Measurements from ENCODE around the gene RTL1.

- TF ChIP-seq CTCF (IDR thresholded peaks at IDR 0.05; ENCODE audit: low read depth, low read length) (no peak), EZH2phosphoT487 (IDR thresholded peaks at IDR 0.05; ENCODE audit: low read depth) (no peak)
These were observed 9.1 kb downstream of the RTL1 start for GRCh38 chr14:100894416-100894815.
